Stimulated activated CD4-positive, alpha-beta T cell treated with anti-CD3 and anti-CD28 coated beads, Interleukin-1b, Interleukin-23, amount 100 ng/mL, for 4 hours (primary cell): ENCODE measurements around the gene NTRK2.

Source experiments
- DNase-seq, 2 donors: peaks; one replicate each; pipeline ENCODE4 v3.0.0-alpha.2; 2020; ENCODE audit warnings: low read depth in 2 of 2

Gene NTRK2

DNA sequence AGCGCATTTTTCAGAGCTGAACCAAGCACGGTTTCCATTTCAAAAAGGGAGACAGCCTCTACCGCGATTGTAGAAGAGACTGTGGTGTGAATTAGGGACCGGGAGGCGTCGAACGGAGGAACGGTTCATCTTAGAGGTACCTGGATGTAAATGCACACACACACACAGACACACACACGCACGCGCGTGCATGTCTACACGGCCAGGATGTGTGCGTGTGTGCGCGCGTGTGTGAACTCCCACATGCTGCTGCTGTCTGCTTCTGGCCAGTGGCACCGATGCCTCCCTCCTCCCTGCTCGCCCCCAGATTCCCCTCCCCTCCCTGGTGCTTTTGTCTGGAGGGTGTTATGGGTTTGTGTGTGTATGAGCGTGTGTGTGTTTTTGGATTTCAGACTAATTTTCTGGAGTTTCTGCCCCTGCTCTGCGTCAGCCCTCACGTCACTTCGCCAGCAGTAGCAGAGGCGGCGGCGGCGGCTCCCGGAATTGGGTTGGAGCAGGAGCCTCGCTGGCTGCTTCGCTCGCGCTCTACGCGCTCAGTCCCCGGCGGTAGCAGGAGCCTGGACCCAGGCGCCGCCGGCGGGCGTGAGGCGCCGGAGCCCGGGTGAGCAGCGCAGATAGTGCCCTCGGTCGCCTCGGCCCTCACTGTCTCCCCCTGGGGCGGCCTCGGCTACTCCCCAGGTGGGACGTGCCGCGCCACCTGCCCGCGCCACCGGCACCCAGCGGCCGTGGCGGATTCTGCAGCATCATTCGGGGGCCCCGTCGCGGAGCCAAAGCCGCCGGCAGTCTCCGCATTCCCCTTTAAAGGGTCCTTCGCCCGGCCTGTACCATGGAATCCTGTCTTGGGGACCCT, at the start of gene NTRK2:
Gene NTRK2 (plus strand): TSS at position 442 of the 850 bp plus-strand sequence. CDS start 1,020 bp downstream, outside the sequence.
- DNase-seq: no peak

DNA sequence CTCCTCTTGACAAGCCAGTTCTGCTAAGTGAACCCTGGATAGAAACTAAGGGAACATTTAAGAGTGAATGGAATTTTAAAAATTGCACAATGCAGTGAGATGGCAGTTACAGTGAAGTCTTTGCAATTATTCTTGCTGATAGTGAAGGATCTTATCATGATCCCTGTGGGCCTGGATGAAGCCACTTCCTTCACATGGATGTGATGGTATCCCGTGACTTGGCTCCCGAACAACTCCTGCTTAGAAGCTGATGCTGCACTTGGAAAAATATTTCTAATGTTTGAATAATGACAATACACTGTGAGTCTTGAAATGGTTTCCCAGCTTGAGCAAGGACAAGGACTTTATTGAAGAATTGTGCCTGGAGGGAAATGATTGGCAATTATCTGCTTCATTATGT, 49.2 kb upstream of the NTRK2 start:
- no peak for DNase-seq

DNA sequence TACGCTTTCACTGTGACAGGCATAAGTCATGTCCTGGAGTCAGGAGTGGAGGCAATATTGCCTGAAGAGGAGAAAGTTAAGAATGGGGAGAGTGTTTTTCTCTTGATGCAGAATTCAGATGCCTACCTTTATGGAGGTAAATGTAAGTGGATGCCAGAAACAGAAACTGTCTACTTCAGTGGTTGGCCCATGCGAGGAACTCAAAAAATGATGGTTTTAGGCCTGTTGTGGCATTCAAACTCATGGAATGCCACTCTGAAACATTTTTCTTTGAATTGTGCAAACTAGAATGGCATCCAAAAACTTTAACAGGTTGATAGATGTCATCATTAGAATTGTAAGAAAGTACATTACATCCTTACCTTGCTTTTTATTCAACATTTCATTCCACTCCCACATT, 47.7 kb upstream of the NTRK2 start:
- no peak for DNase-seq

DNA sequence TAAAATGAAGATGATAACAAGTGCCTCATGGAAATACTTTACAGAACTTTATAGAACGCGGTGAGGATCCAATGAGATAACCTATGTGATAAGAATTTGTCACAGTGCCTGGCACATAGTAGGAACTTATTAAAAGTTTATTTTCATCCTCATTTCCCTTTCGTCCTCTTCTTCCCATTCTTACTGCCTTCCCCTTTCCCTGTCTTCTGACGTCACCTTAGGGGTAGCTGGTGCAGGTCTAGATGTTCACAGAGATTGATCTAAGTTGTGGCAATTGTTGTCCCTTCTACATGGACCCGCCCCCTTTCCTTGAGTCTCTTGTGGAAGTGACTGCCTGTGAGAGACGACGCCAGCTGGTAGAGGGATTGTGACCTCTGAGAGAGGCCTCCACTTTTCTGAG, 46.5 kb upstream of the NTRK2 start:
- no peak for DNase-seq

DNA sequence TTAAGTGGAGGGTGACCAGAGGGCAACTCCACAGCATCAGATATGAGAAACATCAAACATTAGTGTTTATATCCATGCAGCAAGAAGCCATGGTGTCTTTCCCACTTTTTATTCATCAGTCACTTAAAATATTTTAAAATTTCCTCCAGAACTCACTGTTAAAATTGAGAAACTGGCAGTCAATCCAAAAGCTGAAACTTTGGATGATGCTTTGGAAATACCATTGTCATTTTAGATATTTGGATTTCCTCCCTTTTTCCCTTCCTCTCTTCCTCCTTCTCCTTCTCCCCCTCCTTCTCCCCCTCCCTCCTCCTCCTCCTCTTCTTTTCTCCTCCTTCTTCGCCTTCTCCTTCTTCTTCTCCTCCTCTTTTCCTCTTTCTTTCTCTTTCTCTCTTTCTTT, 33.1 kb upstream of the NTRK2 start:
- DNase-seq: no peak

DNA sequence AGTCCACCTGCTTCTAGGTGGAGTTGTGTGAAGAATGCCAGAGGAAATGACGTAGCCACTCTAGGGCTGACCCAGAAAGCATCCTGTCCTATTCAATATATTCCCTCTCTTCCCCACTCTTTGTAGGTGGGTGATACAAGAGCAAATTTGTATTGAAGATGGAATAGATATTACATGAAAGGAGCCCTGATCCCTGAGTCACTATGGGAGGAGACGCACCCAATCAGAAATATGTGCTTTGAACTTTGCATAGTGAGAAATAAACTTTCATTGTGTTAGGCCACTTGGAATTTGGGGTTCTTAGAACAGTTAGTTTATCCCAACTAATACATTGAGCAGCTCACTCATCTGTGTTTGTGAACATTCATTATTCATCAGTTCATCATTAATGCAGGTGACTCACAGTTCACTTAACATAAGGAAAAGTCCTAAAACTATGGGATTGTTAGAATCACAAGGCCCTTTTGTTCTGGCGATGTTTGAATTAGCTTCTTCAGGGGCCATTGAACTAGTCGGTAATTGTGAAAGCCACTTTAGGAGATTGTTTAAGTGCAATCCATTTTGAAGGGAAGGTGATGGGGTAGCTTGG, 26.9 kb upstream of the NTRK2 start:
- DNase-seq: no peak

DNA sequence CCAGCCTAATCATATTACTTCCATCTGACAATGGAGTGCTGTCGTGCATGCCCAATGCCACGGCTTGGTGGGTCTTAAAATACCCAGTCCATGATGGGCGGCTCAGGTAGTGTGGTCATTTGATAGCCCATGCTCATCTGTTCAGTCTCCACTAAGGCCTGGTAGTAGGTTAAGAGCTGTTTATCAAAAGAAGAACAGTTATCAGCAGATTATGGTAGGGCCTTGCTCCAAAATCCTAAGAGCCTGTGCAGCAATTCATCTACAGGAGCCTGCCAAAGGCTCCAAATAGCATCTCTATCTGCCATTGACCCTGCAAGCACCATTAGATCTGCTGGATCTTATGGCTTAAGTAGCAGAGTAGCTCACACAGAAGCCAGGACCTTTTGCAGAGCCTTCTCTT, 21.8 kb upstream of the NTRK2 start:
- DNase-seq: no peak

DNA sequence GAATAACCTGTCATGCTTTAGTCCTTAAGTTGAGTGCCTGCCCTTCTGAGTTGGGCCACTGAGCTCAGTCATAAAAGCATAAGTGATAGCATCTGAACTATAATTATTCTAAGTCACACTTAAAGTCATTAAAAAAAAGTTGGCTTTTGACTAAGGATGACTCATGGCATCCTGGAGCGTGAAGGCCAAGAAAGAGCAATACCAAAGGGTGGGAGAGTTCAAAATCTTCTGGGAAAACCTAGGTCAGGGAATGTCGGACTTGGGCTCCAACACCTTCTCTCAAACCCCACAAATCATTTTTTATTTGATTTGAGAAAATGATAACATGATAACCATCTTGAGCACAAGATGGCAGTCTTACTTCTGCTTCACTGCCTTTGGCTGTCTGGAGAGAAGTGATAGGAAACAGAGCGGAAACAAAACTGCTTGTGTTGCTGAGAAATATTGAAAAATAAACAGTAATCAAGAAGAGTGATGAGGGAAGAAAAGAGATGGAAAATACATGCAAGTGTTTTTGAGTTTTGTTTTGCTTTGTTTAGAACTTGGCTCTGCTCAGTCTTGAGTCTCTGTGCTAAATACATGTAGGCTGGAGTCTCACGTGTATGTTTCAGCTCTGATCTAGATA, 16.9 kb upstream of the NTRK2 start:
- DNase-seq: no peak

DNA sequence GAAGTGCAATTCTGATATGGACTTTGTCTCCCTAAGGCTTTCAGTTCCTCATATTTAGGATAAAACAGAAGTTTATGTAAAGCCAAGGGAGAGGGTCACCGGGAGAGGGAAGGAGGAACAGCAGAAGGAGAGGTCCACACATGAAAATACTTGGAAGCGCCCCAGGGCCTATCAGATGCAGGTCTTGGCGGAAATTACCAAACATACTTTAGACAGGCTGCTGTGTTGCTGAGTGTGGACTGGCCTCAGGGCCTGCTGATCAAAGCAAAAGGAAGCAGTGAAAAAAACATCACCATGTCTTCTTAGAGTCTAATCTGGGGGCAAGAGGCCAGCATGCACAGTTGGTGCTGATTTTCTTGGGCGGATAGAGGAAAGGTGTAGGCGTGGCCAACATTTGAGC, 14.1 kb upstream of the NTRK2 start:
- no peak for DNase-seq

DNA sequence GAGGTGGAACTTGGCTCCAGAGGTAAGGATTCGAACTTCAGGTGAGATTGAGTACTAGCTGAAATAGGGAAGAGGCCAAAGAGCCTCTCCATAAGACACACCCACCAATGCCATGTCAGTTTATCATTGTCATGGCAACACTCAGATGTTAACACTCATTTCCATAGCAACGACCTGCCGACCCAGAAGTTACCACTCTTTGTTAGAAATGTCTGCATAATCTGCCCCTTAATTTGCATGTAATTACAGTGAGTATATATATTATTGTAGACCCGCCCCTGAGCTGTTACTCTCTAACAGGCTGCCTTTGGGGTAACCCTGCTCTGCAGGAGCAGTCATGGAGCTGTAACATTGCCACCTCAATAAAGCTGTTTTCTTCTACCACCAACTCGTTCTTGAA, 10.2 kb upstream of the NTRK2 start:
- DNase-seq: no peak

DNA sequence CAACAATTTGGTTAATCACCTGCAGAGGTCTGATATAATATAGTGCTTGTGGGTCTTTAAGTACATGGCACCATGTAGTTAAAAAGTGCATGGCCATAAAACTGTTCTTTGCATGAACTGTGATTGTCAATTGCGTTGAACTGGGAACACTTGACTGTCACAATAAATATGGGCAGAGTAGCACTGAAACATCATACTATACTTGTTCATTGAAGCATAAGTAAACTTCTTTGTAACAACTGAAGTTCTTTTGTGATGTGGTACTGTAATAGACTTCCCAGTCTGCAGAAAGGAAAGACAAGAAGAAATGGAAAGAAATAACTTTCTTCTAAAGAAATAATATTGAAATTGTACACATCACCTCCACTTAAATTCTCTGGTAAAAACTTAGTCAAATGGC, 9.8 kb upstream of the NTRK2 start:
- no peak for DNase-seq

DNA sequence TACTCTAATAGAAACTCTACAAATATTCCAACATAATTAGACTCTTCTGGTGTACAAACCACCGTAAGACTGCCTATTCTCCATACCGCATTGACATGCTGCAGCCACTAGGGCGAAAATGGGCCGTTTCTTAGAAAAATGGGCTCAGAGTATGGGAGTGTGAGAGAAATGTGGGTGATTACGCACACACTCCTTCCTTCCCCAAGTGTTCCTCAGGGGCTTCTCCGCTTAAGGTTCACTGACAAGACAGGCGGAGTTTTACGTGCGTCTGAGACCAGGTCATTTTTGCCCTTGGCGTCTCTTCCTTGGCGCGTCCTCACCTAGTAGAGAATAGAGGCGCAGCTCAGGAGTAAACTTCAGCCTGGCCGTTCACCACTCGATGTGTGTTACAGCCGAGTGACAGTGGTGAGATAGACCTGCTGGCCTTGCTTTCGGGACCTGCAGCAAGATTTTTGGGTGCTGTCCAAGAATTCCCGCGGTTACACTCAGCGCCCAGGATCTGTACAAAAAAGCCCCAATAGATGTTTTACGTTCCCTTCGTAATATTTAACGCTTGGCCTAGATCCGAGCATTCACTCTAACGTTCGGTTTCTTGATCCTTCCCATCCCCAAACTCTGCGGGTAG, 1.8 kb upstream of the NTRK2 start:
- DNase-seq: no peak

DNA sequence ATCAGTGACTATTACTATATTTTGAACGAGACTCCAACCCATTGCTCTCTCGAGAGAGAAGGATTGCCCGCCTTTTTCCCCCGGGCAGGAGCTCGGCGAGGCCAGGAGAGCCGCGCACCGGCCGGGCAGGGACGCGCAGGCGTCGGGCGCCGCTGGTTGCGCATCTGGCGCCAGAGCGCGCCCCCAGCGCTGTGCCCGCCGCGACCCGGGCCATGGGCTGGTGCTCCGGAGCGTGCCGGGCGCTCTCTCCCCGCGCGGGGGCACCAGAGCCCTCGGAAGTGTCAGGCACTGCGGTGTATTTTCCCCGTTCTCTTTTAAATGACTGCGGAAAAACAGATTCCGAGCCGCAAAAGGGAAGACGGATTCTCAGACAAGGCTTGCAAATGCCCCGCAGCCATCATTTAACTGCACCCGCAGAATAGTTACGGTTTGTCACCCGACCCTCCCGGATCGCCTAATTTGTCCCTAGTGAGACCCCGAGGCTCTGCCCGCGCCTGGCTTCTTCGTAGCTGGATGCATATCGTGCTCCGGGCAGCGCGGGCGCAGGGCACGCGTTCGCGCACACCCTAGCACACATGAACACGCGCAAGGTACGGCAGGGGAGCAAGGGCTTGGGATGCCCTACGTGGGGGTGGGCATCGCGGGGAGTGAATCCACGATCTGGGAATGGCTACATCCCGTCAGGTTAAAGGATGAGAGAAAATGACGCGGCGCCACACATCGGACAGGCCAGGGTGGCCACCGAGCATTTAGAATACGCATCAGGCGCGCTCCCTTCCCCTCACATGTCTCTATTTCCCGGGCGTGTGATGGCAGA, 1.1 kb upstream of the NTRK2 start:
- DNase-seq: peak in 1 of 2 donors; percentile 33

DNA sequence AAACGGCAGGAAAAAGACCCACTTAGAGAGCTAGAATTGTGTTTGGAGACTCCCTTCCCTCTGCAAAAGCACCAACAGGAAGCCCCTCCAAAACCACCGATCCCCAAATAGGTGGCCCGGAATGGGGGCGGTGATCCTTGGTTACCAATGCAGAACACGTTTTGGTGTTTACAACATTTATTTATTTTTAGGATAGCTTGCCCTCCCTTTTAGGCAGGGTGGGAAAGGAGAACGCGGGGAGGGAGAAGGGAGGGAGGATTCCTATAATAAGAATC, 579 bp upstream of the NTRK2 start:
- DNase-seq: no peak

DNA sequence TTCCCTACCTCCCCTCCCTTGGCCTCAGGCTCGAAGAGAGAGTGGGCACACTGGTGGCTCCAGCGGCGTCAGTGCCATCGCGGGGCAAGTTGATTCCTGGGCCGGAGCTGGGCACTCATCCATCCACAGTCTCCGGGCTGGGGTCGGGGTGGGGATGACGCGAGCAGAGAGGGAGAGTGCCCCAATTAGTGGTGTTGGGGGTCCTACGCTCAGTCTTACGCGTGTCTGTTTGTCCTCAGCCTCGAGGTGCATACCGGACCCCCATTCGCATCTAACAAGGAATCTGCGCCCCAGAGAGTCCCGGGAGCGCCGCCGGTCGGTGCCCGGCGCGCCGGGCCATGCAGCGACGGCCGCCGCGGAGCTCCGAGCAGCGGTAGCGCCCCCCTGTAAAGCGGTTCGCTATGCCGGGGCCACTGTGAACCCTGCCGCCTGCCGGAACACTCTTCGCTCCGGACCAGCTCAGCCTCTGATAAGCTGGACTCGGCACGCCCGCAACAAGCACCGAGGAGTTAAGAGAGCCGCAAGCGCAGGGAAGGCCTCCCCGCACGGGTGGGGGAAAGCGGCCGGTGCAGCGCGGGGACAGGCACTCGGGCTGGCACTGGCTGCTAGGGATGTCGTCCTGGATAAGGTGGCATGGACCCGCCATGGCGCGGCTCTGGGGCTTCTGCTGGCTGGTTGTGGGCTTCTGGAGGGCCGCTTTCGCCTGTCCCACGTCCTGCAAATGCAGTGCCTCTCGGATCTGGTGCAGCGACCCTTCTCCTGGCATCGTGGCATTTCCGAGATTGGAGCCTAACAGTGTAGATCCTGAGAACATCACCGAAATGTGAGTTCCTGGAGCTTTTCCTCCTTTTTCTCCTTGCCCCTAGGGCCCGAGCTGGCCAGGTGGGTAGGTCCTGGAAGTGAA, 861 bp downstream of the NTRK2 start:
- DNase-seq: no peak

DNA sequence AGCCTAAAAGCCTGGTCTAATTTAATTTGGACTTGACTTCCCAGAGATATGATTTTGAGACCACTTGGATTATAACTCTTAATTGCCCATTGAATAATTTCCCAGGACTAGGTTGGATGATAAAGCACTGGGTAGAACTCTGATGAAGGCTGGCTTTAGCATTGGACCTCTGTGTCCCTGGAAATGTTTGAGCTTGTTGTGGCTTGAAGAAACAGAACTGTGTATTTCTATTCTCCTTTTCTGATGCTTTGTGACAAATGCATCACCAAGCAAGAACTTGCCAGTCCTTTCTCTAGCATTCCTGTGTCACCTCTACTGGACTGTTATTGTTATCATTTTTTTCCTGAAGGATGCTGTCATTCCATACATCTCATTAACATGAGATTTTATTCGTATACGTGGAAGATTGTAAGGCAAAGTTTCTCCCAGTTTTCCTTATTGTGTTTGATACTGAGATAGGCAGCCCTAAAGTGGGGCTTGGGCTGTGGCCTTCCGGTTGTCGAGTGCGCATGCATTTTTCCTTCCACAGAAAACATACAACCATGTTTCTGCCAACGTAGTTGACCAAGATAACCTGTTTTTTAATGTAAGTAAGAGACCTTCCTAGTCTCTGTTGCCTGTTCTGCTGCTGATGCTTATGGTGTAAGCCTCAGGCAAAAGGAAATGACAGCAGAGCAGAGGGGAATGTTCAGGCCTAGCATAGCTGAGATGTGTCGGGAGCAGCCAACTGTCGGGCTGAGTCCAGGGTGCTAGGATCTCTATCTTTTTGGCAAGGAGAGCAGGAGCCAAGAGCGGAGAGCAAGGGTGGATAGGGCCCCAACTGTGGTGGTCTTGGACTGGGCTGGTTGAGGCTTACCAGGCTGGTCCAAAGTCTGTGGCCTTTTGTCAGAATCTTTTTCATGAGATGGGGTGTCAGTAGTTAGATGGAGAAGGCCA, 2.3 kb downstream of the NTRK2 start:
- DNase-seq: no peak

DNA sequence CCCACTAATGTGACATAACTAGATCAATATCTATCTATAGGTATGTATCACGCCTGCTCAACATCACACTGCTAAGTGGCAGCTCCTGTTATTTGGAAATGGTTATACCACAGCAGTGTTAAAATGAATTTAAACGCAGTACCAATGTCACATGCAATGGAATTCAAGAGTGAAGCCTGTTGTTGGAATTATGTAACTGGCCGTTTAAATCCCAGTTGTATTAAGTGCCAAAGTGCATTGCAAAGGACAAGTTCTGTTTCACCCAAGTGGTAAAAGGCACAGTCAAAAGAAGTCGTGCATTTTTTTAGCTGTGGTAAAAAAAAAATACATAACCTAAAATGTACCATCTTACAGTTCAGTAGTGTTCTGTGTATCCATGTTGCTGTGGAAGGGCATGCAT, 4.3 kb downstream of the NTRK2 start:
- DNase-seq: no peak

DNA sequence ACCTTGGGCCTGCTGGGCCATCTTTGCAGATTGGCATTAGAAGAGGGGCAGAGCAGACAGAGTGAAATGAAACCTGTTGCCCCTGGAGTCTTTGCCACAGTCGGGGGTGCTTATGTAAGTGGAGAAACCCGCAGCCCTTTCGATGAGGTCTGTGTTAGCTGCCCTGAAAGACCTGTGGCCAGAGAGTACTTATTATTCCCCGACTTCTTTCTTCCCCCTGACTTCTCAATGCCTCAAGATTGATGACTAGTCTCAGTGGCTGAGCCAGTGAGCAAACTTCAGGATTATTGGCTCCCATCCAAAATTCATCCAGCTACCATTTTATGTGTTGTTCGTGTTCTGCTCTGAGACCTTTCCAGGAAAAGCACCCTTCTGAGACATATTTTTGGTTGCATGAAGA, 7.6 kb downstream of the NTRK2 start:
- DNase-seq: no peak

DNA sequence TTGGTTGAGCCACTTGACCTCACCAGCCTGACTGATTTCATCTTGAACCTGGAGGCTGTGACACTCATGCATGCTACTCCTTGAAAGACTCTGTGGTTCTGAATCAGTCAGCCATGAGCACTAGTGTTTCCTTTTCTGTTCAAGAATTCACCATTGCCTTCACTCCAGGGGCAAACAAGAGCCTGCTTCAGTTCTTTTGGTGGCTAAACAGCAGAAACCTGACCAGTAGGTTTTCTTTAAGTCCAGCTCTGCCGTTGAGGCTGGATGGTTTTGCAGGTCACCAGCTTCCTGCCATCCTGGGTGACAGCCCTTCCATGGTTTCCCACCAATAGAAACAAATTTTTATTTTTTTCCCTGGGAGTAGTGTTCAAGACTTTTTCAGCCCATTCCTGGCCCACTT, 10.0 kb downstream of the NTRK2 start:
- DNase-seq: no peak
